Endothelial cell of umbilical vein (primary cell): ENCODE data around the gene APLP2. TPM values are rescaled to one million over a fixed set of nuclear protein-coding genes. Genes with fewer than 3 reads are reported as not detected.

Experiments used
- BruUV-seq: library from RNA; stranded (reverse); fragments of 400-500 nt; replicated peaks from 2 replicates; lab custom pipeline; 2021; lab: Mats Ljungman, UMichigan
- CTCF ChIA-PET: fragments of 300-600, 350-600 bp; sonication (Branson Sonifier 250); formaldehyde crosslinking; loops from one replicate; lab custom pipeline; 2021; ENCODE audit warnings: antibody characterized with exemption, inconsistent platforms; lab: Charles Lee
- POLR2A ChIA-PET: fragments of 300-600, 350-600 bp; sonication (Branson Sonifier 250); formaldehyde crosslinking; loops from one replicate; lab custom pipeline; 2021; ENCODE audit warnings: antibody characterized with exemption, inconsistent platforms; lab: Charles Lee
- DNase-seq: peaks from one replicate; pipeline ENCODE4 v3.0.0-alpha.2; 2011; ENCODE audit warnings: low read depth, low spot score
- FAIRE-seq: peaks from 2 replicates; lab custom pipeline; 2011; peaks lifted over from hg19 to GRCh38; lab: Jason Lieb, UNC
- H2AFZ ChIP-seq: 2 replicates; pipeline ENCODE4 v1.6.0; 2012; ENCODE audit warnings: low read depth, low read length, control low read depth, inconsistent platforms
- H3K27ac ChIP-seq: 2 replicates; pipeline ENCODE4 v1.5.1; 2011; ENCODE audit warnings: low read depth, mild to moderate bottlenecking, control low read depth, low read length, moderate library complexity; ENCODE audit not compliant: insufficient read depth
- H3K27me3 ChIP-seq, 2 experiments: 2 replicates each; pipeline versions ENCODE4 v1.6.0 to v1.6.1; 2011; ENCODE audit warnings: low read length in 2 of 2, mixed read lengths in 1 of 2; ENCODE audit not compliant: control insufficient read depth in 2 of 2, insufficient read depth in 2 of 2
- H3K36me3 ChIP-seq, 2 experiments: 2 replicates in 1 of 2; 3 replicates in 1 of 2; pipeline ENCODE4 v1.5.1; 2011; ENCODE audit warnings: low read length in 2 of 2, mild to moderate bottlenecking in 1 of 2, moderate library complexity in 1 of 2; ENCODE audit not compliant: control insufficient read depth in 2 of 2, insufficient read depth in 2 of 2; ENCODE audit errors: extremely low read depth in 1 of 2
- H3K4me1 ChIP-seq: 3 replicates; pipeline ENCODE4 v1.5.1; 2011; ENCODE audit warnings: mild to moderate bottlenecking, low read length; ENCODE audit not compliant: control insufficient read depth, insufficient read depth; ENCODE audit errors: extremely low read depth
- H3K4me2 ChIP-seq: 2 replicates; pipeline ENCODE4 v1.6.1; 2011; ENCODE audit warnings: low read length, control low read depth, mixed read lengths; ENCODE audit not compliant: insufficient read depth
- H3K4me3 ChIP-seq, 3 experiments: fragments of 200-600 bp in 1 of 3; sonication (generic), shearing (Covaris generic) in 1 of 3; replicated peaks in 1 of 3; 2 replicates each; pipeline ENCODE4 v1.5.1; 2011 to 2016; ENCODE audit warnings: control low read depth in 3 of 3, low read length in 3 of 3, mild to moderate bottlenecking in 2 of 3, inconsistent platforms in 1 of 3, low read depth in 1 of 3, moderate library complexity in 1 of 3; ENCODE audit not compliant: insufficient read depth in 1 of 3
- H3K79me2 ChIP-seq: 2 replicates; pipeline ENCODE4 v1.6.0; 2012; ENCODE audit warnings: low read length, inconsistent platforms; ENCODE audit not compliant: control insufficient read depth, insufficient read depth
- H3K9ac ChIP-seq: replicated peaks from 2 replicates; pipeline ENCODE3; 2011; ENCODE audit warnings: low read length, control low read depth; ENCODE audit not compliant: insufficient read depth; ENCODE audit errors: extremely low read depth
- H3K9me1 ChIP-seq: replicated peaks from 3 replicates; pipeline ENCODE4 v1.6.0; 2011; ENCODE audit warnings: mild to moderate bottlenecking, low read length; ENCODE audit not compliant: control insufficient read depth, insufficient read depth; ENCODE audit errors: extremely low read depth
- H3K9me3 ChIP-seq: replicated peaks from 2 replicates; pipeline ENCODE4 v1.5.1; 2012; ENCODE audit warnings: low read length, inconsistent platforms; ENCODE audit not compliant: control insufficient read depth, insufficient read depth
- H4K20me1 ChIP-seq: replicated peaks from 2 replicates; pipeline ENCODE3; 2011; ENCODE audit warnings: mild to moderate bottlenecking, low read length; ENCODE audit not compliant: control insufficient read depth, insufficient read depth; ENCODE audit errors: extremely low read depth
- CTCF ChIP-seq, 2 donors: IDR thresholded peaks; 1 replicate in 1 of 2; 2 replicates in 1 of 2; pipeline ENCODE4 v1.5.1; 2011; ENCODE audit warnings: low read length in 2 of 2, mild to moderate bottlenecking in 2 of 2, moderate library complexity in 2 of 2, control low read depth in 1 of 2, inconsistent platforms in 1 of 2, low read depth in 1 of 2; ENCODE audit not compliant: insufficient read depth in 1 of 2; ENCODE audit errors: extremely low read depth in 1 of 2
- POLR2A ChIP-seq: IDR thresholded peaks from 2 replicates; pipeline ENCODE4 v1.6.1; 2012; ENCODE audit warnings: low read depth, mild to moderate bottlenecking, control low read depth, low read length
- dilution Hi-C: fragments of 300-500 bp; cut with MboI; formaldehyde crosslinking; loops from one replicate; pipeline ENCODE4 v1.15.0; 2019; ENCODE audit warnings: low sequenced_read_pairs; ENCODE audit not compliant: extremely low pct_ligation_motif_present
- intact Hi-C: fragments of 100-400 bp; cut with micrococcal nuclease; formaldehyde crosslinking; loops from one replicate; pipeline ENCODE4 v1.10.0; 2022
- polyA plus RNA-seq, 4 experiments: library from polyadenylated mRNA; depleted of rRNA in 3 of 4; stranded (reverse) in 3 of 4; unstranded in 1 of 4; fragments of >200 nt; gene quantifications; 2 replicates each; pipeline versions ENCODE4 v1.2.1 to v1.2.3, GENCODE V29; 2011 to 2012; ENCODE audit warnings: missing spikeins in 1 of 4
- total RNA-seq: library from RNA; stranded (reverse); gene quantifications from 2 replicates; pipeline ENCODE4 v1.2.3, GENCODE V29; 2021

APLP2 gene
- total and polyA plus RNA-seq, 2 donors (not counting 3 experiments of a cell fraction or from before 2014, with no cell fraction given), result 493 to 543 TPM

DNA sequence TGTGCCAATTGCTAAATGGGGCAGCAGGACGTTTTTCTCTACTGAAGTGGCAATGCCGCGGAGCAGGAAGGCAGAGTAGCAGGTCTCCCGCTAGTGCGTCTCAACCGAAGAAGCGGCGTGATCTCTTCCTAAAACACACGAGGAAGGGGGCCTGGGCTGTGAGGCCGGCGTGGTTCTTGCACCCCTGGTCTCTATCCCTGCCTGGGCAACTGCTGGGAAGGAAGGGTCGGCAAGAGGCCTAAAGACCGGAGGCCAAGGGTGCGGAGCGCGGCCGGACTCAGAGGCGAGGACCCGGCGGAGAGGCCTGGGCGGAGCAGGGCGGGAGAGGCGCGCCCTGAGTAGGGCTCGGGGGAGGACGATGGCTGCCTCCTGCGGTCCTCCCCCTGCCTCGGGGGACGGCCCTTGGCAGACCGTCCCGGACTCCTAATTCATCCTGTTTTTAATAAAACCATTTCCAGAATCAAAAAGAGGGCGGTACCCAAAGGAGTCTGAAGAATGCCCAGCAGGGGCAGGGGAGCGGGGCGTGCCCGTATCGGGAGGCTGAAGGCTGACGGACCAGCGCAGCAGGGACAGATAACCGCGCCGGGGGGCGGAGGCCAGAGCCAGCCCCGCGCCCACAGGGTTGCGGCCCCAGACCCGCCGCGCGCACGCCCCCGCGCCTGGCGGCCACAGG, 572 bp upstream of the APLP2 start:
- H3K4me1 ChIP-seq, result peaks cover 12% of the 10 kb centered on the region
- H3K9me3 ChIP-seq, result no peaks in the 10 kb centered on the region
- no peaks in the 10 kb centered on the region for H4K20me1 ChIP-seq
- no peaks in the 10 kb centered on the region for H3K36me3 ChIP-seq
- peak overlapping the region; percentile 11 for H3K4me2 ChIP-seq
- dilution Hi-C loops (no loop called here), intact Hi-C loops (loop anchor here (1.0 kb wide), 8 partner anchors 27 to 174 kb away; partner anchors contain the start of genes NFRKB and PRDM10)
- TF ChIP-seq POLR2A, result no peak
- TF ChIP-seq CTCF (IDR thresholded peaks at IDR 0.05; ENCODE audit: extremely low read depth in 1 of 2, insufficient read depth in 1 of 2, low read depth in 1 of 2, low read length in 2 of 2), result peak in 1 of 2 donors; percentile 8
- H2AFZ ChIP-seq, result peak overlapping the region; percentile 33
- POLR2A ChIA-PET, result interaction anchor here (0.7 to 2.9 kb wide), 5 partner anchors 30 to 67 kb away, joined by 5 to 45 read pairs (median 7); partner anchors contain the start of gene PRDM10
- FAIRE-seq (peak; percentile 70), DNase-seq (peak; percentile 90)
- H3K79me2 ChIP-seq, result peaks cover 43% of the 10 kb centered on the region
- H3K9ac ChIP-seq, result peak overlapping the region; percentile 15
- H3K27me3 ChIP-seq, result peaks cover 0 to 2% of the 10 kb centered on the region in 2 experiments
- H3K27ac ChIP-seq, result peak overlapping the region; percentile 32
- H3K4me3 ChIP-seq, result peak overlapping the region in 2 of 3 experiments; percentile 24 to 43
- TSS peak; percentile 73 for BruUV-seq
- CTCF ChIA-PET, result interaction anchor here (0.6 kb wide), 1 partner anchor 67 kb away, joined by 5 read pairs; the partner anchor contains the start of gene PRDM10
- no peaks in the 10 kb centered on the region for H3K9me1 ChIP-seq
